Activated CD4-positive, alpha-beta T cell treated with anti-CD3 and anti-CD28 coated beads, Interleukin-2, amount 10 ng/mL, durations not matched to agents 7 days and 5 days (primary cell): Measurements from ENCODE around the gene AHCTF1. TPM values are rescaled to one million over a fixed set of nuclear protein-coding genes. Genes with fewer than 3 reads are reported as not detected.

Experiments
- CTCF ChIA-PET: fragments of 350-600 bp; sonication (Branson Sonifier 250); formaldehyde crosslinking; loops from one replicate; lab custom pipeline; 2021; ENCODE audit warnings: antibody characterized with exemption; lab: Charles Lee
- POLR2A ChIA-PET: fragments of 350-600 bp; sonication (Branson Sonifier 250); formaldehyde crosslinking; loops from one replicate; lab custom pipeline; 2021; ENCODE audit warnings: antibody characterized with exemption; lab: Charles Lee
- DNase-seq: peaks from one replicate; pipeline ENCODE4 v3.0.0-alpha.2; 2020
- H3K27ac Mint-ChIP-seq: one replicate; pipeline ENCODE4 v1.8.0; 2021; ENCODE audit warnings: mild to moderate bottlenecking, moderate library complexity, mixed read lengths
- H3K27me3 Mint-ChIP-seq: one replicate; pipeline ENCODE4 v1.8.0; 2021; ENCODE audit warnings: mixed read lengths
- H3K36me3 Mint-ChIP-seq: one replicate; pipeline ENCODE4 v1.8.0; 2021; ENCODE audit warnings: low read depth, mixed read lengths
- H3K4me1 Mint-ChIP-seq: one replicate; pipeline ENCODE4 v1.8.0; 2021; ENCODE audit warnings: mixed read lengths
- H3K4me3 Mint-ChIP-seq: one replicate; pipeline ENCODE4 v1.8.0; 2021; ENCODE audit warnings: mild to moderate bottlenecking, moderate library complexity, mixed read lengths
- H3K9me3 Mint-ChIP-seq: one replicate; pipeline ENCODE4 v1.8.0; 2021; ENCODE audit warnings: mixed read lengths
- total RNA-seq, 2 experiments: library from RNA; stranded (reverse); gene quantifications; one replicate each; pipeline ENCODE4 v1.2.3, GENCODE V29; 2021

Gene AHCTF1
- total RNA-seq, 2 experiments from 2014 or later, result 32.9 to 42.4 TPM

DNA sequence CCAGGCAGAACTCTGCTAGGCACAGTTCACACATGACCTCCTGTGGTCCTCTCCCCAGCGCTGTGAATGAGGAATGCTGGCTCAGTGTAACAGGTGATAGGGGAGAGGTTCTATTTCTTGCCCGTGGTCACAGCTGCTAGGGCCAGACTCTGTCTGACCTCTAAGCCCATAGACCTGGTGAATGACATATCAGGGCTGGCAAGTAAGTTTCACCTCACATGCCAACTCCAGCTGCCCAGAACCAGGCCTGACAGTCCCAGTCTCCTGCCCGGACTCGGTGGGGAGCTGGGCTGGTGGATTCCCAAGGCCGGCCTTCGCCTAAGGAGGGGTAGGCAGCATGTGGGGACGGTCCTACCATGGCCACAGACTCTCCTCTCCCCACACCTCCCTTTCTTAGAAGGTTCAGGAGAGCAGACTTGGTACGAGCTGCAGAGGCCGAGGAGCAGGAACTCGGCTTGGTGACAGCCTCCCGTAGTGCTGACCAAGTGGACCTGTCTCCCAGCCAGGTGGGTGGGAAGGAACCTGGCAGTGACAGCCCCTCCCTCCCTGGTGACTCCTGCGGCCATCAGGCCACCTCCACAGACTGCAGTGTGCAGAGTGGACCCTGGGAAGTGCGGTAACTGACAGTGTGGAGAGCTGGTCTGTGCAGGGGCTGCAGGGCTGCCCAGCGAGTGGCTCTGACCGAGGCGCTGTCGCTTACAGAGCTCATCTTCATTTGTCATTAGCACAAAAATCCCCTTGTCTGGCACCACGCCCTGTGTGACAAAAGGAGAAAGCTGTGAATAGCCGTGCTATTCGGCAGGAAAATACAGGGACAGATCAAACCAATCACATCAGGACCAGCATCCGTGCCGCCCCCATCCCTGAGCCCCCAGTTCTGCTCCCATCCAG is 132.9 kb downstream of the AHCTF1 start:
- POLR2A ChIA-PET, result no interaction called here
- H3K4me3 Mint-ChIP-seq, result no peak overlapping the region
- DNase-seq, result no peak
- CTCF ChIA-PET, result interaction anchor here (1.0 kb wide), 1 partner anchor 22 kb away, joined by 3 read pairs; no protein-coding TSS in a partner anchor
- H3K4me1 Mint-ChIP-seq, result no peaks in the 10 kb centered on the region
- no peaks in the 10 kb centered on the region for H3K36me3 Mint-ChIP-seq
- H3K9me3 Mint-ChIP-seq, result no peaks in the 10 kb centered on the region
- no peak overlapping the region for H3K27ac Mint-ChIP-seq
- H3K27me3 Mint-ChIP-seq, result no peaks in the 10 kb centered on the region

DNA sequence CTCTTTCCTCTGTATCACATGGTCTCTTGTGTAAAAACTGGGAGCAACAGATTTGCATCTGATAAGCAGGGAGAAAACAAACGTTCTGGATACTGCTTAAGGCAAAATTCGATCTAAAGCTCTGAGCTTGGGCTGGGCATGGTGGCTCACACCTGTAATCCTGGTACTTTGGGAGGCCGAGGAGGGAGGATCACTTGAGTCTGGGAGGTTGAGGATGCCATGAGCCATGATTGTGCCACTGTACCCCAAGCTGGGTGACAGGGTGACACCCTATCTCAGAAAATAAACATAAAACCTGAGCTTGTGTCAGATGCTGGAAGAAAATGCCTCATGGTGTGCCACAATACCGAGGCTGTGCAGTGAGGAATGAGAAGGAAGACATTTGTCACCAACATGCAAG is 133.6 kb downstream of the AHCTF1 start:
- no peak overlapping the region for H3K27ac Mint-ChIP-seq
- ChIA-PET POLR2A (no interaction called here), CTCF (no interaction called here)
- H3K4me3 Mint-ChIP-seq, result no peak overlapping the region
- no peaks in the 10 kb centered on the region for H3K27me3 Mint-ChIP-seq
- no peaks in the 10 kb centered on the region for H3K36me3 Mint-ChIP-seq
- H3K4me1 Mint-ChIP-seq, result no peaks in the 10 kb centered on the region
- no peak for DNase-seq
- H3K9me3 Mint-ChIP-seq, result no peaks in the 10 kb centered on the region

DNA sequence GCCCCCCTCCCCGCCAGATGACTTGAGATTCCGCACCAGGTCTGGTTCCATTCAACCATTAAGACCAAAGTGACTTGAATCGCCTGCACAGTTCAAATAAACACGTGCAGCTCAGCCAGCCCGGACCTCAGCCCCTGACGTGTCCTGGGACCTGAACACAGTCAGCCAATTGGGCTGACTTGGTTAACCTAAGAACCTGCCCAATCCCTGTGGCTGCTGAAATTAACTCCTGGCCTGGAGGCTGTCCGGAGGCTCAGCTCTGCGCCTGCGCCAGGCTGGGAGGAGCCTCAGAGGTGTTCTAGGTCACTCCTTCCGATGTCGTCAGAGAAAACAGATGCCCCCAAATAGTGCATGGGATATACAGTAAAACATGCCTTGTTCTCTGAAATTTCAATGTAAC is 134.2 kb downstream of the AHCTF1 start:
- Mint-ChIP-seq H3K4me1 (no peaks in the 10 kb centered on the region), H3K27ac (no peak overlapping the region), H3K9me3 (no peaks in the 10 kb centered on the region), H3K4me3 (no peak overlapping the region), H3K36me3 (no peaks in the 10 kb centered on the region), H3K27me3 (no peaks in the 10 kb centered on the region)
- no peak for DNase-seq
- ChIA-PET CTCF (no interaction called here), POLR2A (no interaction called here)

DNA sequence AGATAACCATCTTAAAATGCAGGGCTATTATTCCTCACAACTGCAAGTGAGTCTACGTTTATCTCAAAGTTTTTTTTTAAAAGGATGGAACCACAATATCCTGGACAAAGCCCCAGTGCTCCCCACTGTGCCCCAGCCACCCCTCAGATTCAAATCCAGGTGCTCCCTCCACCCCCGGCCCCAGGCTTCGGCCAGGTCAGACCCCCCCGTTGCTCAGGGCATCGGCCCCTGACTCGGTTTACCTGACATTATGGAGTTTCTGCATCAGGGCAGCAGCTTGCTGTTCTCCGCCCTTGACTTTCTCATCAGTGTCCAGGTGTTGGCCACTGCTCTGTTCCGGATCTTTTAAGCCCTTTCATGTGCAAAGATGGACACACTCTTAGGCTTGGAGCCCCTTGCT is 134.6 kb downstream of the AHCTF1 start:
- Mint-ChIP-seq H3K36me3 (no peaks in the 10 kb centered on the region), H3K27ac (no peak overlapping the region), H3K4me1 (no peaks in the 10 kb centered on the region), H3K4me3 (no peak overlapping the region), H3K27me3 (no peaks in the 10 kb centered on the region), H3K9me3 (no peaks in the 10 kb centered on the region)
- ChIA-PET CTCF (no interaction called here), POLR2A (no interaction called here)
- no peak for DNase-seq

DNA sequence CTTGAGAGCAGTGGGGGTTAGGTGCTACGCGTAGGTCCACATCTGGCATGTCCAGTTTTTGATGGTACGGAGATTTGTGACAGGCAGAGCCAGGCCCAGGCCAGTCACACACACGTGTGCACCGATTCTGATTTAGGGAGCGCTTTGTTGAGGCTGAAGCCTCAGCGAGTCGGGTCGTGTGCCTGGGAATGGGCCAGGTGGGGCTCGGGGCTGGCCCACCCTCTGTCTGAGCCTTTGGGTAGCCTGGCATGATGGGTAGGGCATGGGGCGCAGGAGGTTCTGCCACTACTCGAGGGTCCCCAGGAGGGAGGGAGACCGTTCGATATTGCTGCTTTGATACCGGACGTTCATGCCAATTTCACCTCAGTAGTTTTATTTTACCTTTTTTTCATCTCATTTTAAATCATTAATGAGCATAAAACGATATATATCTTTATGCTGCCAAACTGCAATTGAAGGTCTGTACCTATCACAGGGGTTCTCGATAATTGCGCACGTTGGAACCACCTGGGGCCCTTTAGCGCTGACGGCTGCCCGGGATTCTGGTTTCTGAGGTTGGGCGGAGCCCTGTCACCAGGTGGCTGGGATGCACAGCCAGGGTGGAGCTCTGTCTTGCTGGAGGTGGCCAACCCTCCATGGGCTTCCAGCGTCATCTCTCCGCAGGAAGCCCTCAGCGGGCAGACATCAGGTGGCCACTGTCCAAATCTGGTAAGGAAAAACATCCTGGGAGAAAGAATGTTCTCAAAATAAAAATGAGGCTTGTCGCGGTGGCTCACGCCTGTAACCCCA is 135.6 kb downstream of the AHCTF1 start:
- Mint-ChIP-seq H3K27ac (no peak overlapping the region), H3K4me3 (no peak overlapping the region), H3K27me3 (no peaks in the 10 kb centered on the region), H3K9me3 (no peaks in the 10 kb centered on the region), H3K4me1 (no peaks in the 10 kb centered on the region), H3K36me3 (no peaks in the 10 kb centered on the region)
- DNase-seq, result no peak
- CTCF ChIA-PET, result no interaction called here
- POLR2A ChIA-PET, result no interaction called here

DNA sequence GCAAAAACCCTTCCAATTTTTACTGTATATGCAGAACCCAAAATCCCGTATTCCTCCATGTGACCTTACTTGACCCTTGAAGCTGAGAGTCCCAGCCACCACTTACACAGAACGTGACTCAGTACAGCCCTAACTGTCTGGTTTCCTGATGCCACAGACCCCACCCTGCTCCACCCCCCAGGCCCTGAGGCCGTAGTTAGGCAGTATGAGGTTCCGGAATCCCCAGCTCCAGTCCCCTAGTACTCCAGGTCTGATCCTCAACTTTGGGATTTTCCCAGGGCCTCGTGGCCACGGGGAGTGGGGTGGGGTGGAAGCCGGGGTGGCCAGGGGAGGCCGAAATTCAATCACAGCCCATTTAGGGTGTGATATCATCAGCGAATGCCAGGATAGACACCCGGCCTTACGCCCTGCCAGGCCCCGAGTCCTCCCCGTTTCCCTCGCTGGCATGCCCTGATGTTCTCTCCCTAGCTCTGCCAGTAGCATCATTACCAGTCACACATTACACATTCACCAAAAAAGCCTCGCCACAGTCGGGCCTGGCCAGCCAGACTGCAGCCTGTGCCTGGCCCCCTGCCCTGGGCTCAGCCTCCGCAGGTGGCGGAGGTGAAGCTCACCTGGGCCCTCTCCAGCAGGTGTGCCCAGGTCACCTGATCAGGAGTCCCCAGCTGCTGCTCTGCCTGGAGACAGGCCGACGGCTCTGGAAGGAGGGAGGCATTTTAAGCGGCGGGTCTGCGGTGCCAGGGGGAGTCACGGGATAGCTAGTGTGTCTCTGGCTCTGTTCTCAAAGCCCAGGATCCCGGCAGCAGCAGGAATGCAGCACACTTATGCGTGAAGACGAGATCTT is 136.7 kb downstream of the AHCTF1 start:
- Mint-ChIP-seq H3K27ac (no peak overlapping the region), H3K4me3 (no peak overlapping the region), H3K36me3 (no peaks in the 10 kb centered on the region), H3K4me1 (no peaks in the 10 kb centered on the region), H3K27me3 (no peaks in the 10 kb centered on the region), H3K9me3 (no peaks in the 10 kb centered on the region)
- CTCF ChIA-PET, result no interaction called here
- DNase-seq, result no peak
- POLR2A ChIA-PET, result no interaction called here

DNA sequence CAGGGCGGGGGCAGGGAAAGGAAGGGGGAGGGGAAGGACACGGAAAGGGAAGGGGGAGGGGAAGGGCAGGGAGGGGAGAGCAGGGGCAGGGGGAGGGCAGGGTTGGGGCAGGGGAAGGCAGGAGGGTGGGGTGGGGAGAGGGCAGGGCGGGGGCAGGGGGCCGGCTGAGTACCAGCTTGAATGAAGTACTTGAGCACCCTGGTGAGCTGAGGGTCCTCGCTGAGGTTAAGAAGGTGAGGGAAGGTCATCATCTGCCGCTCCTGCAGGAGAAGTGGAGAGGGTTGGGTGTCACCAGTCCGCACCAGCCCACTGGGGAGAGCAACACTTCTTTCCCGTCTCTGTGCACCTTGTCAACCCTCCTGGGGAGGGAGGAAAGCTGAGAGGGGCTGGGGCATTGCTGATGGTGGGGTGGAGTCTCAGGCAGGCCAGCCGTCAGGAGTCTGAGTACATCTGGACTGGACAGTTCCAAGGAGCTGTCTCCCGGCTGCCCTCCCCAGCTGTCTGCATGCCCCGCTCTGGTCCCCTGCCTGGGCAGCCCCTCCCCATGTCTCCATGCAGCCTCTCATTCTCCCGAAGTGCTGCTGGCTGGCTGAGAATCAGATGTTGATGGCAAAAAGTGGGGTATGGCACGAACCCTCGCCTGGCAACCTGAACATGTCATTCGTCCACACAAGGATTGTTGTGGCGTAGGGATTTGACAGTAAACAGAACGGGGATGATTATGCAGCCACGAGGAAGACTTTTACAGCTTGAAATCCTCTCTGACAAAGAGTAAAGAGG is 137.5 kb downstream of the AHCTF1 start:
- Mint-ChIP-seq H3K4me3 (no peak overlapping the region), H3K36me3 (no peaks in the 10 kb centered on the region), H3K27me3 (no peaks in the 10 kb centered on the region), H3K27ac (no peak overlapping the region), H3K4me1 (no peaks in the 10 kb centered on the region), H3K9me3 (no peaks in the 10 kb centered on the region)
- ChIA-PET CTCF (no interaction called here), POLR2A (no interaction called here)
- DNase-seq, result no peak

DNA sequence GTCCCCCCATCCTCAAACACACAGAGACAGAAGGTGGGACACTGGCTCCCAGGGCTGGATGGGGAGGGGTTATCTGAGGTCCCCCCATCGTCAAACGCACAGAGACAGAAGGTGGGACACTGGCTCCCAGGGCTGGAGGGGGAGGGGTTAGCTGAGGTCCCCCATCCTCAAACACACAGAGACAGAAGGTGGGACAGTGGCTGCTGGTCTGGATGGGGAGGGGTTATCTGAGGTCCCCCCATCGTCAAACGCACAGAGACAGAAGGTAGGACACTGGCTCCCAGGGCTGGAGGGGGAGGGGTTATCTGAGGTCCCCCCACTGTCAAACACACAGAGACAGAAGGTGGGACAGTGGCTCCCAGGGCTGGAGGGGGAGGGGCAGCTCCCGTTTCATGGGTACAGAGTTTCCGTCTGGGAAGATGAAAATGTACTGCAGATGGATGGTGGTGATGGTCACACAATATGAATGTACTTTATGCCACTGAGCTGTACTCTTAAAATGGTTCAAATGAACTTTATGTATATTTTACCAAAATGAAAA is 138.3 kb downstream of the AHCTF1 start:
- Mint-ChIP-seq H3K4me3 (no peak overlapping the region), H3K9me3 (no peaks in the 10 kb centered on the region), H3K27ac (no peak overlapping the region), H3K27me3 (no peaks in the 10 kb centered on the region), H3K36me3 (no peaks in the 10 kb centered on the region), H3K4me1 (no peaks in the 10 kb centered on the region)
- ChIA-PET POLR2A (no interaction called here), CTCF (no interaction called here)
- no peak for DNase-seq

DNA sequence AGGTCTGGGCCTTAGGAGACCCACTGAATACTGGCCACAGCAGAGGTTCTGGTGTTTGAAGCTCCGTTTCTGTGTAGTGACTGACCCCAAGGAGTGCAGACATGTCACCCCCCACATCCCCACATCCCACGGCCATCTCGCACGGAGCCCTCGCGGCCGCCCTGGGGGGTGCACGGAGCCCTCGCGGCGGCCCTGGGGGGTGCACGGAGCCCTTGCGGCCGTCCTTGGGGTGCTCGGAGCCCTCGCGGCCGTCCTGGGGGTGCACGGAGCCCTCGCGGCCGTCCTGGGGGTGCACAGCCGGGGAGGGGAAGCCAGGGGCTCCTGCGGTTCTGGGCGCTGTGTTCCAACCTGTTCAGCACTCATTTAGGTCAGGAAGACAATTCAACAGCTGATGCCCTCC is 139.1 kb downstream of the AHCTF1 start:
- peaks cover 2% of the 10 kb centered on the region for H3K27me3 Mint-ChIP-seq
- ChIA-PET CTCF (no interaction called here), POLR2A (interaction anchor here (0.6 kb wide), 1 partner anchor 561 kb away, joined by 3 read pairs; no protein-coding TSS in a partner anchor)
- no peaks in the 10 kb centered on the region for H3K36me3 Mint-ChIP-seq
- H3K4me3 Mint-ChIP-seq, result no peak overlapping the region
- DNase-seq, result no peak
- no peaks in the 10 kb centered on the region for H3K4me1 Mint-ChIP-seq
- no peaks in the 10 kb centered on the region for H3K9me3 Mint-ChIP-seq
- H3K27ac Mint-ChIP-seq, result no peak overlapping the region

DNA sequence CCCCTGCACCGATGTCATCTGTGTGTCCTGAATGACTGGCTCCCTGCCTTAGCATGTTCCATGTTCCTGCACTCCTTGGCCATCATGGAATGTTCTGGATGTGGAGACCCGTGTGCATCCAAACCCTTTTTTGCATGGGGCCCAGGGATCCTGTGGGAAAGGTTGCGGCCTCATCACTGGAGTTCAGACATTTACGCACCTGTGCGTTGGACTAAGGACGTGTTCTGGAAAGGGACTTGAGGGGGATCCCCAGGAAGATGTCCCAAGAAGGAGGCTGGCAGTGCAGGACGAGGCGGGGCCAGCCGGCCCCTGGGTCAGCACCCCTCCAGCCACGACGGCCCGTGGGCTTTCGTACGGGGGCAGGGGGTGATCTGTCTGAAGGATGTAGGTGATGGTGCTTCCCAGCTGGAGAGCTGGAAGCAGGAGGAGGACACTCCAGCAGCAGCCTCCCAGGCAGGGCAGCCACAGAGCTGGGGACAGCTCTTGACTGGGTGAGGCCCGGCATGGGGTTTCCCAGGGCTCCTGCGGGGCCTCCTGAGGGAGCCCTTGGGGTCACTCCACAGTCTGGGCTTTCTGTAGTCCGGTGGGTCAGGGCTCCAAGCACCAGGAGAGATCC is 140.3 kb downstream of the AHCTF1 start:
- POLR2A ChIA-PET, result no interaction called here
- Mint-ChIP-seq H3K27me3 (peaks cover 2% of the 10 kb centered on the region), H3K4me1 (no peaks in the 10 kb centered on the region), H3K4me3 (no peak overlapping the region), H3K27ac (no peak overlapping the region), H3K9me3 (no peaks in the 10 kb centered on the region), H3K36me3 (peaks cover under 1% of the 10 kb centered on the region)
- CTCF ChIA-PET, result no interaction called here
- DNase-seq, result no peak

DNA sequence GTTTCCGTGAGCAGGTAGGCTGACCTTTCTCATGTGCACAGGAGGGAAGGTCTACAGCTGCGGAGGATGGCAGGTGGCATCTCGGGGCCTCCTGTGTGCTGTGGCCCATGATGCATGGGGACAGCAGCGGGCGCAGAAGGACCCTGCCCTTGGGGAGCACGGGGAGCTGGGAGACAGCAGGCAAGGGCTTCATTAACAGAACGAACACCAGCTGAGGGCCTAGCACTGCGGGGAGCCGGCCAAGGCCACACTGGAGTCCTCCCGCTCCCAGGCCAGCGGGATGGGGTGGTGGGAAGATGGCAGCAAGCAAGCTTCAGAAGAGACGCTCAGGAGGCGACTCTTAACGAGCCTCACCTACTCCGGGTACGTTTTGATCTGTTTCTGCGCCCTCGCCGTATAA is 140.9 kb downstream of the AHCTF1 start:
- peaks cover 4% of the 10 kb centered on the region for H3K36me3 Mint-ChIP-seq
- no peak overlapping the region for H3K27ac Mint-ChIP-seq
- DNase-seq, result no peak
- POLR2A ChIA-PET, result no interaction called here
- H3K27me3 Mint-ChIP-seq, result peaks cover 2% of the 10 kb centered on the region
- no peak overlapping the region for H3K4me3 Mint-ChIP-seq
- CTCF ChIA-PET, result no interaction called here
- no peaks in the 10 kb centered on the region for H3K9me3 Mint-ChIP-seq
- H3K4me1 Mint-ChIP-seq, result no peaks in the 10 kb centered on the region

DNA sequence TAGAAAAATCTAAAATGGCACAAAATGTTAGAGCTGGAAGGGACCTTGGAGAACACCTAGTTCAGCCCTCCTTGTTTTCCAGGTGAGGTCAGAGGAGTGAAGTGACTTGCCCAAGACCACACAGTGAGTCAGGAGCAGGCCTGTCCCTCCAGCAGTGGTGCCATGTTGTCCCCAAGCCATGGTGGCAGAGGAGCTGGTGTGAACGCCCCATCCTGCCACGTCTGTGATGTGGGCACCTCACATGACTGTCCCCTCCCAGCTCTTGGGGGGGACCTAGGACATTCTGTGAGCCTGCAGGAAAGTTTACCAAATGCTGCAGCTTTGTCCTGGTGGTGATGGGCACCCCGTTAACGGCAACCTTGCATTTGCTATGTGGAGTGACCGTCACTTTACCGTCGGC is 141.4 kb downstream of the AHCTF1 start:
- H3K27ac Mint-ChIP-seq, result no peak overlapping the region
- POLR2A ChIA-PET, result no interaction called here
- CTCF ChIA-PET, result no interaction called here
- no peaks in the 10 kb centered on the region for H3K4me1 Mint-ChIP-seq
- H3K27me3 Mint-ChIP-seq, result peaks cover 2% of the 10 kb centered on the region
- no peak for DNase-seq
- H3K9me3 Mint-ChIP-seq, result no peaks in the 10 kb centered on the region
- no peak overlapping the region for H3K4me3 Mint-ChIP-seq
- peaks cover 7% of the 10 kb centered on the region for H3K36me3 Mint-ChIP-seq
